ENCODE results near the gene DTWD2.
"Not testable (repeated sequence)": the region's sequence is repeated elsewhere in the genome, so short reads cannot be mapped to it uniquely, and the experiment has no call there.

DTWD2 gene

GRCh38 chr5:118950354-118950753, 38.0 kb downstream of the DTWD2 start:
- DNase-seq (ENCODE audit: low spot score) = not testable (repeated sequence)

DNA sequence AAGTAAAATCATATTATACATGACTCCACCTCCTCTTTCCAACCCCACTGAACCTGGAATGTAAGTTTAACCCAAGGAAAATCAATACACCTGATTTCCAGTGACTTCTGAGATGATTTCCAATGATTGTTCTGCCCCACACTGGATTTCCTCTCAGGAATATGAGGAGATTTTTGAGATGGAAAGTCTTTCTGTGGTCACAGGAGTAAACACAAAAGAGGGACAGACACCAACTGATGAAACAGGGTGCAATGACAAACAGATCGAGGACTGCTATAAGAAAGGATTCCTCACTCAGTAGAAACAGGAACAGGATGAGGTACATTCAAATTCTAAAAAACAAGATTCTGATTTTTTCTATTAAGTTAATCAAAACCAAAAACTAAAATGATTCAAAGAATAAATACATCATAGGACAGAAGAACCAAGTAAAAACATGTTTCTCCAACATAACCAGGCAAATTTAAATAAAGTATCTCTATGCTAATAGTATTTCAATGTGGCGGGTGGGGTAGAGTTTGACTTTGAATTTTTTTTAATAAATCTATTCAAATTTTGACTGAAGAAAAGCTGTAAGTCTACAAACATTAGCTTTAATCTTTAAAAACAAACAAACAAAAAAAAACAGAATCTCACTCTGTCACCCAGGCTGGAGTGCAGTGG, 42.1 kb downstream of the DTWD2 start:
- no peak for DNase-seq (ENCODE audit: low spot score)

DNA sequence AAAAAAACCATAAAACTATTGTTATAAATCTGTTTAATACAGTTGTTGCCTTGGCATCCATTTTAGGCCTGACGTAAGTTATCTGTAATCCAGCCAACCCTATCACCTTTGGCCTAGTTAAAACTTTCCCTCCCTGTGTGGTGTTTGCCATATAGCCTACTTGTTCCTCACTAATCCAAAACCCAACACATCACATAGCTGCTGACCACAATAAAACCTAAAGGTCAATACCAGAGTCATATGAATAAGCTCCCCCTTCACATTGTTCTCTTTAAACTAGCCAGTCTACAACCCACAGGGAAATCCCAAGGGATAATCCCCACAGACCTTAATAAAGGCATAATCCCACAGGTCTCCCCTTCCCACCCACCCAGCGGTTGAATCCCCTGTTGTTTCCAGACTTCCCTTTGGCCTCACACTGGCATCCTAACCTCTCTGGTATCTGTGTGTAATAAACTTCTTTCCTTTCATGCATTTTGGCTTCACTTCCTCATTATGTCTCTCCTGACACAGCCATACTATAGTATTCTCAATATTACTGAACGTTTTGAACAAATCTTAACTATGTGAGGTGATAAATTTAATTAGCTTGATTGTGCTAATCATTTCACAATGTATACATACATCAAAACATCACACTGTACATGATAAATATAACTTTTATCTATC, 50.8 kb downstream of the DTWD2 start:
- no peak for DNase-seq (ENCODE audit: low spot score)

- DNase-seq (ENCODE audit: low spot score) = no peak
Observed at GRCh38 chr5:118933703-118934102, 54.6 kb downstream of the DTWD2 start.

DNA sequence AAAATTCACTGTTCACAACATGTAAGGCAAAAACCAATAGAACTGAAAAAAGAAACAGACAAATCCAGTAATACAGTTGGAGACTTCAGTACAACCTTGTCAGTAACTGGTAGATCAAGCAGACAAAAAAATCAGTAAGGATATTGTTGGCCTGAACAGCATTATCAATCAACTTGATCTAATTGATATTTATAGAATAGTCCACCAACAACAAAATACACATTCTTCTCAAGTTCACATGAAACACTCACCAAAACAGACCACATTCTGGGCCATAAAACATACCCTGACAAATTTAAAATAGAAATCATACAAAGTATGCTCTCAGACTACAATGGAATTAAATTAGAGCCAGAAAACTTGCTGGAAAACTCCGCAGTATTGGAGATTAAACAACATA, 56.8 kb downstream of the DTWD2 start:
- DNase-seq (ENCODE audit: low spot score) = no peak

- DNase-seq (ENCODE audit: low spot score) = no peak
Observed at GRCh38 chr5:118924006-118924389, 64.3 kb downstream of the DTWD2 start.

- DNase-seq (ENCODE audit: low spot score) = no peak
Observed at GRCh38 chr5:118923295-118924005, 64.9 kb downstream of the DTWD2 start.

GRCh38 chr5:118921866-118922265, 66.5 kb downstream of the DTWD2 start:
- no peak for DNase-seq (ENCODE audit: low spot score)

DNA sequence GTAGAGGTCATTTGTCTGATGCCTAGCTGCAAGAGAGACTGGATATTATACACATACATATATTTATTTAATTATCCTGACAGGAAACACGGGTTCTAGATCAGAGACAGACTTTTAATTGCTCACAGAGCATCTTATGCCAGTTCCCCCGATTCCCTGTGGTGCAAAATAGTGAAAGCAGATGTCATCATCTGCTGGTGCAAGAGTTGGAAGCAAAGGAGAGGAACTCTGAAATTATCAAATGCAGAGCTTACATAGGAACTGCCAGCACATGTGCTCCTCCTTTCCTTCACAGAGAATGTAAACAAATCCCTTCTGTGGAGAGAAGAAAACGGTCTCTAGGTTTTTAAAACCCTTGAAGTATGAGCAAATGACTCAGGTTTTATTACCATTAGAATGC, 69.3 kb downstream of the DTWD2 start:
- DNase-seq (ENCODE audit: low spot score) = no peak

DNA sequence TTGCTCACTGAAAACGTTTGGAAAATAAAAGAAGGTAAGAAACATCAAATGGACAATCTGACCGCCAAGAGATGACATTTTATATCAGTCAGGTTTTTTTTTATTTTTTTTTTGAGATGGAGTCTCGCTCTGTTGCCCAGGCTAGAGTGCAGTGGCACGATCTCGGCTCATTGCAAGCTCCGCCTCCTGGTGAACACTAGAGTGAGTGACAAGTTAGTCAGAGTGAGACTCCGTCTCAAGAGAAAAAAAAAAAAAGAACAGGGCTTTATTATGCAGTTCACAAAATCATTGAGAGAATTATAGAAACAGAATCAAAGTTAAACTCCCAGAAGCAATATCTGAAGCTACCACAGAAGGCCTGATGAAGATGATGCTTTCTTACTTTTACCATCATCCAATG, 70.1 kb downstream of the DTWD2 start:
- DNase-seq (ENCODE audit: low spot score) = no peak

GRCh38 chr5:118907536-118907935, 80.8 kb downstream of the DTWD2 start:
- not testable (repeated sequence) for DNase-seq (ENCODE audit: low spot score)

- DNase-seq (ENCODE audit: low spot score) = no peak
Observed at GRCh38 chr5:118906947-118907346, 81.4 kb downstream of the DTWD2 start.

GRCh38 chr5:118905196-118905595, 83.2 kb downstream of the DTWD2 start:
- DNase-seq (ENCODE audit: low spot score) = no peak

DNA sequence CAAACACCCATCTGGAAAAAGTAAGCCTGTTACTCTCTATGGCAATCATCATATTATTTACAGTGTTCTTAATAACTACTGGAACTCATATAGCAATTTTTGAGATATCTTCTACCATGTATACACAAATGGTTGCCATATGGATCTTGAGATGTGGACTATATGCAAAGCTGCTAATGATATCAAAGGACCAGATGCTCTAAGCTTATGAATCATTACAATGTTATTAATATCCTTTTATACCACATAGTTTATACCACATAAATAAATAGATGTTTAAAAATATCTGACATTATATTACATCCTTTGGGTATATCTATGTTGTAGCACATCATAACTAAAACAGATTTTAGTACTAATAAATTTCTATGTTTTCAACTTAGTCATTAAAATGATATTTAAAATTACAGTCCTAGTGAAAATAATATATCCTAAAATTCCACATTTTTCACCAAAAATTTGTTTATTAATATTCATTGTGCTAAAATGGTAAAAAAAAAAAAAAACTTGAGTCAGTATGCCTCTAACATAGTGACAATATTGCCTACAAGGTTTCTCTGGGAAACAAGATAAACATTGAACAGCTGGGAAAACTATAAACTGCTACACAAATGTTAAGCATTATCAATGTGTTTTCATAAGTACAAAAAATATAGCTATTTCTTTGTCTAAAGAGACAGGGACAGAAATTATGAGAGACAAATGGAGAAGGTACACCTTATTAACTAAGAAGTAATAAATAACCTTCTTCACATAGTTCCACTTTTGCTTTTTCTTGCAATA, 85.5 kb downstream of the DTWD2 start:
- DNase-seq (ENCODE audit: low spot score) = no peak

DNA sequence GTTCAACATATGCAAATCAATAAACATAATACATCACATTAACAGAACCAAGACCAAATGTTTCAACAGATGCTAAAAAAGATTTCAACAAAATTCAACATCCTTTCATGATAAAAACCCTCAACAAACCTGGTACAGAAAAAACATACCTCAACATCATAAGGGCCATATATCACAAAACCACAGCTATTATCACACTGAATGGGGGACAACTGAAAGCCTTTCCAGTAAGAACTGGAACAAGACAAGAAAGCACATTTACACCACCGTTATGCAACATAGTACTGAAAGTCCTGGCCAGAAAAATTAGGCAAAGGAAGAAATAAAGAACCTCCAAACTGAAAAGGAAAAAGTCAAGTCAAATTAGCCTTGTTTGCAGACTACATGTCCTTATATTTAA, 93.6 kb downstream of the DTWD2 start:
- DNase-seq (ENCODE audit: low spot score) = no peak

- DNase-seq (ENCODE audit: low spot score) = no peak
Observed at GRCh38 chr5:118891252-118891651, 97.1 kb downstream of the DTWD2 start.

- DNase-seq (ENCODE audit: low spot score) = no peak
Observed at GRCh38 chr5:118889165-118889564, 99.2 kb downstream of the DTWD2 start.

GRCh38 chr5:118888556-118888955, 99.8 kb downstream of the DTWD2 start:
- DNase-seq (ENCODE audit: low spot score) = no peak

DNA sequence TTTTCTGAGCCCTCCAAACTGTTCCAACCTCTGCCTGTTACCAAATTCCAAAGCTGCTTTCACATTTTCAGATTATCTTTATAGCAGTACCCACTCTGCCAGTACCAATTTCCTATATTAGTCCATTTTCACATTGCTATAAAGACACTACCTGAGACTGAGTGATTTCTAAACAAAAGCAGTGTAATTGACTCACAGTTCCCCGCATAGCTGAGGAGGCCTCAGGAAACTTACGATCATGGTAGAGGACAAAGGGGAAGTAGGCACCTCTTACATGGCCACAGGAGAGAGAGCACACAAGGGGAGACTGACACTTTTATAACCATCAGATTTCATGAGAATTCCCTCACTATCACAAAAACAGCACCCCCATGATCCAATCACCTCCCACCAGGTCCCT, 105.0 kb downstream of the DTWD2 start:
- no peak for DNase-seq (ENCODE audit: low spot score)

GRCh38 chr5:118882666-118883065, 105.7 kb downstream of the DTWD2 start:
- no peak for DNase-seq (ENCODE audit: low spot score)

GRCh38 chr5:118876852-118877251, 111.5 kb downstream of the DTWD2 start:
- DNase-seq (ENCODE audit: low spot score) = not testable (repeated sequence)

- DNase-seq (ENCODE audit: low spot score) = no peak
Observed at GRCh38 chr5:118875131-118875530, 113.2 kb downstream of the DTWD2 start.

- DNase-seq (ENCODE audit: low spot score) = no peak
Observed at GRCh38 chr5:118873417-118873816, 114.9 kb downstream of the DTWD2 start.

All from ecto neural progenitor cell (in vitro differentiated cells).